Epithelial cell of esophagus (primary cell): ENCODE data around the gene GAN.
A peak's percentile ranks its signal among the peaks of the same experiment; 100 is the strongest.

ENCODE experiments used
- DNase-seq: peaks from one replicate; pipeline ENCODE4 v3.0.0; 2010; ENCODE audit warnings: low read depth
- H3K4me3 ChIP-seq: 2 replicates; pipeline ENCODE4 v1.5.1; 2011; ENCODE audit warnings: mild to moderate bottlenecking, low read length, control low read depth
- TF ChIP-seq, protein P1 (sequence below): IDR thresholded peaks from 2 replicates; pipeline ENCODE4 v1.5.1; 2011; ENCODE audit warnings: low read depth, mild to moderate bottlenecking, low read length, control low read depth, inconsistent platforms; ENCODE audit not compliant: insufficient read depth; ENCODE audit errors: missing control alignments

GAN gene

GRCh38 chr16:81314603-81315270 lies at the start of gene GAN:
GAN (plus strand) TSS chr16:81314962; CDS start chr16:81315114, 152 bp downstream.
- TF ChIP-seq, protein P1, sequence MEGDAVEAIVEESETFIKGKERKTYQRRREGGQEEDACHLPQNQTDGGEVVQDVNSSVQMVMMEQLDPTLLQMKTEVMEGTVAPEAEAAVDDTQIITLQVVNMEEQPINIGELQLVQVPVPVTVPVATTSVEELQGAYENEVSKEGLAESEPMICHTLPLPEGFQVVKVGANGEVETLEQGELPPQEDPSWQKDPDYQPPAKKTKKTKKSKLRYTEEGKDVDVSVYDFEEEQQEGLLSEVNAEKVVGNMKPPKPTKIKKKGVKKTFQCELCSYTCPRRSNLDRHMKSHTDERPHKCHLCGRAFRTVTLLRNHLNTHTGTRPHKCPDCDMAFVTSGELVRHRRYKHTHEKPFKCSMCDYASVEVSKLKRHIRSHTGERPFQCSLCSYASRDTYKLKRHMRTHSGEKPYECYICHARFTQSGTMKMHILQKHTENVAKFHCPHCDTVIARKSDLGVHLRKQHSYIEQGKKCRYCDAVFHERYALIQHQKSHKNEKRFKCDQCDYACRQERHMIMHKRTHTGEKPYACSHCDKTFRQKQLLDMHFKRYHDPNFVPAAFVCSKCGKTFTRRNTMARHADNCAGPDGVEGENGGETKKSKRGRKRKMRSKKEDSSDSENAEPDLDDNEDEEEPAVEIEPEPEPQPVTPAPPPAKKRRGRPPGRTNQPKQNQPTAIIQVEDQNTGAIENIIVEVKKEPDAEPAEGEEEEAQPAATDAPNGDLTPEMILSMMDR, result no peak
- H3K4me3 ChIP-seq, result peak within 1 kb of the TSS; percentile 94
- peak; percentile 98 for DNase-seq

DNA sequence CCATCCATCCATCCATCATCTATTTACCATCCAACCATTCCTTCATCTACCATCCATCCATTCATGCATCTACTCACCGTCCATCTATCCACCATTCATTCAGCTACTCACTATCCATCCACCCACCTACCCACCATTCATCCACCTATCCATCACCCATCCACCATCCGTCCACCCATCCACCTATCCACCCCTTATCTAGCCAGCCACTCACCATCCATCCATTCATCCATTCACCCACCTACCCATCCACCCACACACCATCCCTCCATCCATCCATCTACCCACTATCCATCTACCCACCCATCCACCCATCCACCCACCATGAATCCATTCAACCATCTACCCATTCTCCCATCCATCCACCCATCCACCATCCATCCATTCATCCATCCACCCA lies 49.7 kb upstream of the GAN start:
- H3K4me3 ChIP-seq, result no peak overlapping the region
- DNase-seq, result no peak
- TF ChIP-seq, protein P1, result no peak

GRCh38 chr16:81265658-81266451 lies 48.9 kb upstream of the GAN start:
- no peak overlapping the region for H3K4me3 ChIP-seq
- TF ChIP-seq, protein P1, result no peak
- DNase-seq, result no peak

- TF ChIP-seq, protein P1, result no peak
- DNase-seq, result peak; percentile 77
- no peak overlapping the region for H3K4me3 ChIP-seq
These were observed 48.1 kb upstream of the GAN start for GRCh38 chr16:81266680-81267095.

- TF ChIP-seq, protein P1, result no peak
- no peak for DNase-seq
- no peak overlapping the region for H3K4me3 ChIP-seq
These were observed 46.3 kb upstream of the GAN start for GRCh38 chr16:81268509-81268908.

- H3K4me3 ChIP-seq, result no peak overlapping the region
- no peak for DNase-seq
- TF ChIP-seq, protein P1, result no peak
These were observed 41.4 kb upstream of the GAN start for GRCh38 chr16:81273223-81273950.
